A549 (cell line): ENCODE data around the gene CD300LF. TPM values are rescaled to one million over a fixed set of nuclear protein-coding genes. Genes with fewer than 3 reads are reported as not detected.

Source experiments
- ATAC-seq, 2 experiments: fragments of 200-7000 bp in 1 of 2; fragments of >200 bp in 1 of 2; cut with Nextera tagmentation in 1 of 2; cut with Tn5 transposase in 1 of 2; 3 replicates each; pipeline versions ENCODE4 v1.8.0 to v1.9.1; 2018 to 2020; ENCODE audit warnings: mild to moderate bottlenecking in 1 of 2, moderate library complexity in 1 of 2
- CTCF ChIA-PET: fragments of 300-600 bp; sonication (Branson Sonifier 250); formaldehyde crosslinking; extraction: SDS; loops from one replicate; lab custom pipeline; 2021; ENCODE audit warnings: antibody characterized with exemption, inconsistent platforms; lab: Yijun Ruan, JAX
- POLR2A ChIA-PET: fragments of 350-600 bp; formaldehyde crosslinking; extraction: SDS; loops from one replicate; lab custom pipeline; 2021; ENCODE audit warnings: antibody characterized with exemption, inconsistent platforms; lab: Yijun Ruan, JAX
- DNase-seq, 2 experiments: peaks; one replicate each; pipeline versions ENCODE4 v3.0.0 to v3.0.0-alpha.2; 2011 to 2016; ENCODE audit warnings: low read depth in 1 of 2, low spot score in 1 of 2
- FAIRE-seq: peaks from 2 replicates; lab custom pipeline; 2011; peaks lifted over from hg19 to GRCh38; lab: Jason Lieb, UNC
- H3K27ac ChIP-seq, 2 experiments: fragments of >200 bp; sonication (Bioruptor Twin); formaldehyde crosslinking; 3 replicates each; pipeline ENCODE4 v1.5.1; 2016 to 2017
- H3K4me1 ChIP-seq: fragments of >200 bp; sonication (Bioruptor Twin); formaldehyde crosslinking; 3 replicates; pipeline ENCODE4 v1.6.1; 2016
- H3K4me2 ChIP-seq: fragments of >200 bp; sonication (Bioruptor Twin); formaldehyde crosslinking; 3 replicates; pipeline ENCODE4 v1.6.1; 2016
- H3K4me3 ChIP-seq: fragments of >200 bp; sonication (Bioruptor Twin); formaldehyde crosslinking; 3 replicates; pipeline ENCODE4 v1.5.1; 2016
- H3K9me3 ChIP-seq: fragments of >200 bp; sonication (Bioruptor Twin); formaldehyde crosslinking; 3 replicates; pipeline ENCODE4 v1.6.1; 2016
- CBX8 ChIP-seq: fragments of 200-600 bp; sonication (generic); IDR thresholded peaks from 2 replicates; pipeline ENCODE4 v1.6.1; 2016
- CEBPB ChIP-seq, 2 experiments: fragments of >200 bp in 1 of 2; sonication (Bioruptor Twin) in 1 of 2; formaldehyde crosslinking in 1 of 2; IDR thresholded peaks; 2 replicates each; pipeline ENCODE4 v1.6.1; 2012 to 2016
- CHD4 ChIP-seq: fragments of 200-600 bp; sonication (generic); IDR thresholded peaks from 2 replicates; pipeline ENCODE4 v1.6.1; 2016; ENCODE audit warnings: antibody characterized with exemption, mild to moderate bottlenecking, borderline replicate concordance
- ELK1 ChIP-seq: fragments of 150-350 bp; IDR thresholded peaks from 2 replicates; pipeline ENCODE4 v1.6.1; 2014; ENCODE audit warnings: low read depth, mild to moderate bottlenecking, low read length
- ESRRA ChIP-seq: fragments of 150-350 bp; IDR thresholded peaks from 2 replicates; pipeline ENCODE4 v1.6.1; 2014; ENCODE audit warnings: mild to moderate bottlenecking, low read length, borderline replicate concordance
- FOSB ChIP-seq: fragments of 250-450 bp; sonication (Bioruptor Pico); IDR thresholded peaks from 2 replicates; pipeline ENCODE4 v1.5.0; 2020; ENCODE audit warnings: mild to moderate bottlenecking, moderate library complexity
- HOXB5 ChIP-seq: fragments of 250-450 bp; sonication (Bioruptor Pico); IDR thresholded peaks from 2 replicates; pipeline ENCODE4 v1.5.0; 2020; ENCODE audit warnings: mild to moderate bottlenecking, moderate library complexity
- KDM1A ChIP-seq: fragments of 200-600 bp; sonication (generic); IDR thresholded peaks from 2 replicates; pipeline ENCODE4 v1.6.1; 2016; ENCODE audit warnings: low read depth, mild to moderate bottlenecking
- KDM5A ChIP-seq: fragments of 200-600 bp; sonication (generic); IDR thresholded peaks from 2 replicates; pipeline ENCODE4 v1.6.1; 2016; ENCODE audit warnings: antibody characterized with exemption, mild to moderate bottlenecking
- MAFK ChIP-seq: fragments of 450-650 bp; IDR thresholded peaks from 2 replicates; pipeline ENCODE4 v1.6.1; 2014; ENCODE audit not compliant: partially characterized antibody
- MAX ChIP-seq: IDR thresholded peaks from 2 replicates; pipeline ENCODE4 v1.6.1; 2012
- MYC ChIP-seq: IDR thresholded peaks from 2 replicates; pipeline ENCODE4 v1.6.1; 2012; ENCODE audit warnings: mild to moderate bottlenecking, inconsistent platforms, low read length, improper control_type of control experiment, borderline replicate concordance
- NFE2L2 ChIP-seq: fragments of 150-350 bp; conservative IDR thresholded peaks from 2 replicates; pipeline ENCODE4 v1.6.1; 2014; ENCODE audit warnings: low read length
- NR3C1 ChIP-seq: fragments of >200 bp; sonication (Bioruptor Twin); formaldehyde crosslinking; IDR thresholded peaks from 3 replicates; pipeline ENCODE4 v1.6.1; 2017
- PHF8 ChIP-seq: fragments of 200-600 bp; sonication (generic); IDR thresholded peaks from 2 replicates; pipeline ENCODE4 v1.6.1; 2016; ENCODE audit warnings: low read depth, mild to moderate bottlenecking, antibody characterized with exemption, moderate library complexity, borderline replicate concordance
- POLR2A ChIP-seq: IDR thresholded peaks from 2 replicates; pipeline ENCODE4 v1.6.1; 2012; ENCODE audit warnings: mild to moderate bottlenecking, low read length
- RFX5 ChIP-seq: fragments of 450-650 bp; IDR thresholded peaks from 2 replicates; pipeline ENCODE4 v1.7.1; 2014; ENCODE audit warnings: antibody characterized with exemption, mild to moderate bottlenecking, moderate library complexity
- RNF2 ChIP-seq: fragments of 200-600 bp; sonication (generic); IDR thresholded peaks from 2 replicates; pipeline ENCODE4 v1.6.1; 2016; ENCODE audit warnings: low read depth, mild to moderate bottlenecking, antibody characterized with exemption, moderate library complexity, borderline replicate concordance
- SREBF2 ChIP-seq: fragments of 450-650 bp; IDR thresholded peaks from 2 replicates; pipeline ENCODE4 v1.6.1; 2014; ENCODE audit warnings: mild to moderate bottlenecking, moderate library complexity
- WGBS: methylation state at CpG from one replicate; pipeline ENCODE4 v1.1.6; 2017; ENCODE audit errors: missing lambda C conversion rate; 5-methylcytosine and 5-hydroxymethylcytosine counted together
- polyA plus RNA-seq, 4 experiments: library from polyadenylated mRNA; depleted of rRNA in 3 of 4; stranded (reverse); fragments of >200 nt; fragmentation: RNase III in 1 of 4; extraction: RNeasy Plus Mini Kit Qiagen cat#74134 plus additional on column Dnase treatment in 1 of 4; gene quantifications; 2 replicates in 3 of 4; 3 replicates in 1 of 4; pipeline ENCODE4 v1.2.3, GENCODE V29; 2011 to 2017
- TF ChIP-seq, protein P1 (sequence below): fragments of 450-650 bp; IDR thresholded peaks from 2 replicates; pipeline ENCODE4 v1.6.1; 2014; ENCODE audit warnings: antibody characterized with exemption
- TF ChIP-seq, protein P2 (sequence below): fragments of >200 bp; sonication (Bioruptor Twin); formaldehyde crosslinking; IDR thresholded peaks from 2 replicates; pipeline ENCODE4 v1.6.1; 2016
- TF ChIP-seq, protein P3 (sequence below): fragments of 250-450 bp; sonication (Bioruptor Pico); IDR thresholded peaks from 2 replicates; pipeline ENCODE4 v1.5.0; 2020; ENCODE audit warnings: low read depth, mild to moderate bottlenecking, moderate library complexity
- TF ChIP-seq, protein P4 (sequence below): fragments of 200-600 bp; sonication (generic); IDR thresholded peaks from 2 replicates; pipeline ENCODE4 v1.6.1; 2016; ENCODE audit warnings: antibody characterized with exemption, mild to moderate bottlenecking, moderate library complexity

Gene CD300LF
- polyA plus RNA-seq, 2 of the 4 experiments (the other 2 are of a cell fraction) = not detected

GRCh38 chr17:74740173-74740572 is 27.4 kb upstream of the CD300LF start:
- CTCF ChIA-PET = interaction anchor here (5.9 to 7.8 kb wide), 2 partner anchors 32 to 51 kb away, joined by 28 to 107 read pairs; partner anchors contain the start of gene NAT9
- H3K4me2 ChIP-seq = no peak overlapping the region
- ATAC-seq (no peak), DNase-seq (no peak), FAIRE-seq (no peak)
- POLR2A ChIA-PET = no interaction called here
- H3K27ac ChIP-seq = no peak overlapping the region
- TF ChIP-seq, protein P1, sequence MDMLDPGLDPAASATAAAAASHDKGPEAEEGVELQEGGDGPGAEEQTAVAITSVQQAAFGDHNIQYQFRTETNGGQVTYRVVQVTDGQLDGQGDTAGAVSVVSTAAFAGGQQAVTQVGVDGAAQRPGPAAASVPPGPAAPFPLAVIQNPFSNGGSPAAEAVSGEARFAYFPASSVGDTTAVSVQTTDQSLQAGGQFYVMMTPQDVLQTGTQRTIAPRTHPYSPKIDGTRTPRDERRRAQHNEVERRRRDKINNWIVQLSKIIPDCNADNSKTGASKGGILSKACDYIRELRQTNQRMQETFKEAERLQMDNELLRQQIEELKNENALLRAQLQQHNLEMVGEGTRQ = no peak
- TF ChIP-seq, protein P2, sequence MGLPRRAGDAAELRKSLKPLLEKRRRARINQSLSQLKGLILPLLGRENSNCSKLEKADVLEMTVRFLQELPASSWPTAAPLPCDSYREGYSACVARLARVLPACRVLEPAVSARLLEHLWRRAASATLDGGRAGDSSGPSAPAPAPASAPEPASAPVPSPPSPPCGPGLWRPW = no peak
- TF ChIP-seq CEBPB (IDR thresholded peaks at IDR 0.05) (no peak), FOSB (CRISPR knock-in tag) (no peak), KDM5A (no peak), CBX8 (no peak), MYC (no peak), NR3C1 (no peak), SREBF2 (no peak), RNF2 (no peak), KDM1A (no peak), CHD4 (no peak), ESRRA (no peak), RFX5 (no peak), NFE2L2 (no peak)
- TF ChIP-seq, protein P3, sequence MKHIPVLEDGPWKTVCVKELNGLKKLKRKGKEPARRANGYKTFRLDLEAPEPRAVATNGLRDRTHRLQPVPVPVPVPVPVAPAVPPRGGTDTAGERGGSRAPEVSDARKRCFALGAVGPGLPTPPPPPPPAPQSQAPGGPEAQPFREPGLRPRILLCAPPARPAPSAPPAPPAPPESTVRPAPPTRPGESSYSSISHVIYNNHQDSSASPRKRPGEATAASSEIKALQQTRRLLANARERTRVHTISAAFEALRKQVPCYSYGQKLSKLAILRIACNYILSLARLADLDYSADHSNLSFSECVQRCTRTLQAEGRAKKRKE (CRISPR knock-in tag) = no peak
- TF ChIP-seq, protein P4, sequence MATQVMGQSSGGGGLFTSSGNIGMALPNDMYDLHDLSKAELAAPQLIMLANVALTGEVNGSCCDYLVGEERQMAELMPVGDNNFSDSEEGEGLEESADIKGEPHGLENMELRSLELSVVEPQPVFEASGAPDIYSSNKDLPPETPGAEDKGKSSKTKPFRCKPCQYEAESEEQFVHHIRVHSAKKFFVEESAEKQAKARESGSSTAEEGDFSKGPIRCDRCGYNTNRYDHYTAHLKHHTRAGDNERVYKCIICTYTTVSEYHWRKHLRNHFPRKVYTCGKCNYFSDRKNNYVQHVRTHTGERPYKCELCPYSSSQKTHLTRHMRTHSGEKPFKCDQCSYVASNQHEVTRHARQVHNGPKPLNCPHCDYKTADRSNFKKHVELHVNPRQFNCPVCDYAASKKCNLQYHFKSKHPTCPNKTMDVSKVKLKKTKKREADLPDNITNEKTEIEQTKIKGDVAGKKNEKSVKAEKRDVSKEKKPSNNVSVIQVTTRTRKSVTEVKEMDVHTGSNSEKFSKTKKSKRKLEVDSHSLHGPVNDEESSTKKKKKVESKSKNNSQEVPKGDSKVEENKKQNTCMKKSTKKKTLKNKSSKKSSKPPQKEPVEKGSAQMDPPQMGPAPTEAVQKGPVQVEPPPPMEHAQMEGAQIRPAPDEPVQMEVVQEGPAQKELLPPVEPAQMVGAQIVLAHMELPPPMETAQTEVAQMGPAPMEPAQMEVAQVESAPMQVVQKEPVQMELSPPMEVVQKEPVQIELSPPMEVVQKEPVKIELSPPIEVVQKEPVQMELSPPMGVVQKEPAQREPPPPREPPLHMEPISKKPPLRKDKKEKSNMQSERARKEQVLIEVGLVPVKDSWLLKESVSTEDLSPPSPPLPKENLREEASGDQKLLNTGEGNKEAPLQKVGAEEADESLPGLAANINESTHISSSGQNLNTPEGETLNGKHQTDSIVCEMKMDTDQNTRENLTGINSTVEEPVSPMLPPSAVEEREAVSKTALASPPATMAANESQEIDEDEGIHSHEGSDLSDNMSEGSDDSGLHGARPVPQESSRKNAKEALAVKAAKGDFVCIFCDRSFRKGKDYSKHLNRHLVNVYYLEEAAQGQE = no peak
- WGBS = 88% methylated on average over 6 of the region's 6 CpGs
- H3K4me3 ChIP-seq = no peak overlapping the region
- H3K9me3 ChIP-seq = no peaks in the 10 kb centered on the region
- peaks cover 38% of the 10 kb centered on the region for H3K4me1 ChIP-seq

DNA sequence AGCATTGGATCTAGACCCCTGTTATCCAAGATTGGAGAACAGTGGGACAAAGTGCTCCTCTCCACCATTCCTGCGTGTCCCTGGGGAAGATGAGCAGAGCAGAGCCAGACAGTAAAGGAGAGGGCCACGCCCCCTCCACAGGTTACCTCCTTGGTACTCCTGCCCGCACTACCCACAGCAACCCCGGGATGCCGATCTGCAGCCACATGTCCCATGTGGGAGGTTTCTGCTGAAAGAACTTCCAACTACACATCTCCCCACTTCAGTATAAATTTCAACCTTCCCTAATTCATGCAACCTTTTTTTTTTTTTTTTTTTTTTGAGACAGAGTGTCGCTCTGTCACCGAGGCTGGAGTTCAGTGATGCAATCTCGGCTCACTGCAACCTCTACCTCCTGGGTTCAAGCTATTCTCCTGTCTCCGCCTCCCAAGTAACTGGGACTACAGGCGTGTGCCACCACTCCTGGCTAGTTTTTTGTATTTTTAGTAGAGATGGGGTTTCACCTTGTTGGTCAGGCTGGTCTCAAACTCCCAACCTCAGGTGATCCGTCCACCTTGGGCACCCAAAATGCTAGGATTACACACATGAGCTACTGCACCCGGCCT is 26.6 kb upstream of the CD300LF start:
- no peak for FAIRE-seq
- ChIA-PET POLR2A (no interaction called here), CTCF (interaction anchor here (0.6 to 7.8 kb wide), 12 partner anchors 7 to 219 kb away, joined by 4 to 145 read pairs (median 24); partner anchors contain the start of genes CD300H, NAT9 and NHERF1)
- H3K4me2 ChIP-seq = peak overlapping the region; percentile 86
- H3K9me3 ChIP-seq = no peaks in the 10 kb centered on the region
- H3K27ac ChIP-seq = peak overlapping the region; percentile 44 to 62; a peak in 4 of 6 replicates
- no peak for DNase-seq
- peaks cover 38% of the 10 kb centered on the region for H3K4me1 ChIP-seq
- ATAC-seq = no peak
- WGBS = 79% methylated on average over 12 of the region's 12 CpGs
- no peak overlapping the region for H3K4me3 ChIP-seq
- TF ChIP-seq KDM1A (no peak), ESRRA (no peak), POLR2A (no peak), SREBF2 (no peak), PHF8 (no peak), NR3C1 (no peak), MAFK (no peak), MAX (no peak), CHD4 (no peak), RFX5 (no peak), HOXB5 (CRISPR knock-in tag) (no peak), NFE2L2 (no peak), ELK1 (no peak)
- TF ChIP-seq, protein P1 = no peak
